ENCODE data around the gene CACNA1G. TPM values are rescaled to one million over a fixed set of nuclear protein-coding genes. Genes with fewer than 3 reads are reported as not detected.

CACNA1G gene
- total RNA-seq, 1 experiment from 2014 or later: not detected

- Mint-ChIP-seq H3K4me3 (ENCODE audit: unreplicated experiment) (no peak overlapping the region), H3K4me1 (ENCODE audit: insufficient read depth, unreplicated experiment) (peaks cover 54% of the 10 kb centered on the region)
Observed at GRCh38 chr17:50667259-50668024, 106.9 kb downstream of the CACNA1G start.

DNA sequence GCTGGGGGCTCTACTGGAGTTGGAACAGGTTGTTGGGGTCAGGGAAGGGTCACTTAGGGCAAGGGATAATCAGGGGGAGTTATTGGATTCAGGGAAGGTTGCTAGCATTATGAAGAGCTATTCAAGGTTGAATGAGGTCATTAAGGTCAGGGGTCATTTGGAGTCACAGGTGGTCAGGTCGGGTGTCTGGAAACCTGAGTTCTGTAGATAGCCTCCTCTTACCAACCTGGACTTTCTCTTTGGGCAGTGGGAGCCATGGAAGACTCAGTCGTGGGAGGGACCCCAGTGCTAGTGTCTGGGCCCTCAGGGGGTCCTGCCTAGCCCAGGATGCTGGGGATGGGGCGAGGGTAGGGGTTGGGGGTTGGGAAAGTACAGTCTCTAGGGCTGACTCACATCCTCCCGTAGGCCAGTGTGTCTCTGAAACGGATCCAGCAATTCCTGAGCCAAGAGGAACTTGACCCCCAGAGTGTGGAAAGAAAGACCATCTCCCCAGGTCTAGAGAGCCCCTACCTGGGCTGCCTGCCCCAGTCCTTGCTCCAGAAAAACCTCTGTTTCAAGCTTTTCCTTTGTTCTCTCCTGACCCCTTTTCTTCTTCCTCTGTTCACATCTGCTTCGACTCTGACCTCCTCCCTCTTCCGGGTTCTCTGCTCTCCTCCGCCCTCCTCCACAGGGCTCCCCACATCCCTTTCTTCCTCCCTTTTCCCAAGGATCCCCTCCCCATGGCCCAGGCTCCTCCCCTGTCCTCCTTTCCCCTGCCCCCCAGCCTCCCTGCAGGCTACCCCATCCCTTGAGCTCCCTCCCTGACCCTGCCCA lies 107.7 kb downstream of the CACNA1G start:
- no TSS peak for BruUV-seq (replicated peaks)
- TF ChIP-seq CTCF (IDR thresholded peaks at IDR 0.05; ENCODE audit: unreplicated experiment): no peak
- H3K36me3 Mint-ChIP-seq (ENCODE audit: insufficient read depth, unreplicated experiment): peaks cover 28% of the 10 kb centered on the region
- peak; percentile 58 for DNase-seq (ENCODE audit: unreplicated experiment)
- ChIA-PET CTCF (interaction anchor here (0.7 to 1.2 kb wide), 4 partner anchors 26 to 38 kb away, joined by 3 to 6 read pairs (median 4); no protein-coding TSS in a partner anchor), POLR2A (interaction anchor here (0.6 to 8.7 kb wide), 5 partner anchors 7 to 1936 kb away, joined by 3 to 87 read pairs (median 3); partner anchors contain the start of gene ABCC3)
- peaks cover 53% of the 10 kb centered on the region for H3K4me1 Mint-ChIP-seq (ENCODE audit: insufficient read depth, unreplicated experiment)
- peak overlapping the region; percentile 40 for H3K4me3 Mint-ChIP-seq (ENCODE audit: unreplicated experiment)
- no peaks in the 10 kb centered on the region for H3K27me3 Mint-ChIP-seq (ENCODE audit: insufficient read depth, unreplicated experiment)
- H3K9me3 Mint-ChIP-seq (ENCODE audit: unreplicated experiment): no peaks in the 10 kb centered on the region
- peak overlapping the region; percentile 77 for H3K27ac Mint-ChIP-seq (ENCODE audit: low read depth, unreplicated experiment)
- intact Hi-C loops (cut with micrococcal nuclease): no loop called here

More at GRCh38 chr17:50667259-50668024, 106.9 kb downstream of the CACNA1G start:
- Mint-ChIP-seq H3K27ac (ENCODE audit: low read depth, unreplicated experiment) (peak overlapping the region; percentile 77), H3K27me3 (ENCODE audit: insufficient read depth, unreplicated experiment) (no peaks in the 10 kb centered on the region), H3K9me3 (ENCODE audit: unreplicated experiment) (no peaks in the 10 kb centered on the region), H3K36me3 (ENCODE audit: insufficient read depth, unreplicated experiment) (peaks cover 25% of the 10 kb centered on the region)
- BruUV-seq (replicated peaks): no TSS peak
- TF ChIP-seq CTCF (IDR thresholded peaks at IDR 0.05; ENCODE audit: unreplicated experiment): no peak
- POLR2A ChIA-PET: interaction anchor here (0.6 to 8.7 kb wide), 5 partner anchors 17 to 1935 kb away, joined by 3 to 87 read pairs (median 3); partner anchors contain the start of gene ABCC3
- CTCF ChIA-PET: interaction anchor here (0.7 to 1.2 kb wide), 3 partner anchors 27 to 36 kb away, joined by 3 to 6 read pairs (median 4); no protein-coding TSS in a partner anchor
- DNase-seq (ENCODE audit: unreplicated experiment): no peak
- intact Hi-C loops (cut with micrococcal nuclease): no loop called here

DNA sequence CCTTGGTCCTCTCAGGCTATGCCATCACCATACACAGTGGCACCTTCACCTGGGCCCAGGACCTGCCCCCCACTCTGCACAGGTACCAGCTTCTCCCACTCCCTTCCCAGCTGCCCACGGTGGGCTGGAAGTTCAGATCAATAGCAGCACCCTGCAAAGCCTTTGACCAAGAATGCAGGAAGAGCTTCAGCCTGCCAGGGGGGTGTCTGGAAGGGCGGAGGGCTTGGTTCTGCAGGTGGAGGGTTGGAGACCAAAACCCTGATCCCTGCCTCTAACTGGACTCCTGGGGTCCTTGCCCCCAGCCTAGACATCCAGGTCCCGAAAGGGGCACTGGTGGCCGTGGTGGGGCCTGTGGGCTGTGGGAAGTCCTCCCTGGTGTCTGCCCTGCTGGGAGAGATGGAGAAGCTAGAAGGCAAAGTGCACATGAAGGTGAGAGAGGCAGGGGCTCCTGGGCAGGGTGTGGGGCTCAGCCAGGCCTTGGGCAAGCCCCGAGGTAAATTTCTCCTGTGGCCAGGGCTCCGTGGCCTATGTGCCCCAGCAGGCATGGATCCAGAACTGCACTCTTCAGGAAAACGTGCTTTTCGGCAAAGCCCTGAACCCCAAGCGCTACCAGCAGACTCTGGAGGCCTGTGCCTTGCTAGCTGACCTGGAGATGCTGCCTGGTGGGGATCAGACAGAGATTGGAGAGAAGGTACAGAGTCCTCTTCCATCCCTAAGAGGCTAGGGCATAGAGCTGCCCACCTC lies 108.5 kb downstream of the CACNA1G start:
- Mint-ChIP-seq H3K27me3 (ENCODE audit: insufficient read depth, unreplicated experiment) (no peaks in the 10 kb centered on the region), H3K4me3 (ENCODE audit: unreplicated experiment) (peak overlapping the region; percentile 40), H3K9me3 (ENCODE audit: unreplicated experiment) (no peaks in the 10 kb centered on the region), H3K36me3 (ENCODE audit: insufficient read depth, unreplicated experiment) (peaks cover 23% of the 10 kb centered on the region), H3K4me1 (ENCODE audit: insufficient read depth, unreplicated experiment) (peaks cover 55% of the 10 kb centered on the region), H3K27ac (ENCODE audit: low read depth, unreplicated experiment) (peak overlapping the region; percentile 77)
- intact Hi-C loops (cut with micrococcal nuclease): no loop called here
- POLR2A ChIA-PET: interaction anchor here (0.7 to 8.7 kb wide), 4 partner anchors 8 to 36 kb away, joined by 3 to 87 read pairs (median 30); partner anchors contain the start of gene ABCC3
- TF ChIP-seq CTCF (IDR thresholded peaks at IDR 0.05; ENCODE audit: unreplicated experiment): no peak
- no TSS peak for BruUV-seq (replicated peaks)
- no peak for DNase-seq (ENCODE audit: unreplicated experiment)
- CTCF ChIA-PET: interaction anchor here (0.7 to 2.1 kb wide), 4 partner anchors 7 to 173 kb away, joined by 3 to 7 read pairs (median 5); no protein-coding TSS in a partner anchor

All from MCF 10A (cell line).